Hepatic stellate cell (primary cell): ENCODE measurements around the gene PRR18.
A peak's percentile ranks its signal among the peaks of the same experiment; 100 is the strongest.
"Not testable (repeated sequence)": the region's sequence is repeated elsewhere in the genome, so short reads cannot be mapped to it uniquely, and the experiment has no call there.

Experiments
- DNase-seq: peaks from one replicate; pipeline ENCODE4 v3.0.0; 2011; ENCODE audit warnings: low spot score

The PRR18 gene

GRCh38 chr6:166308033-166308768 lies at the start of gene PRR18:
PRR18 (minus strand) TSS chr6:166308392; CDS start chr6:166308142, 250 bp downstream.
- no peak for DNase-seq

DNA sequence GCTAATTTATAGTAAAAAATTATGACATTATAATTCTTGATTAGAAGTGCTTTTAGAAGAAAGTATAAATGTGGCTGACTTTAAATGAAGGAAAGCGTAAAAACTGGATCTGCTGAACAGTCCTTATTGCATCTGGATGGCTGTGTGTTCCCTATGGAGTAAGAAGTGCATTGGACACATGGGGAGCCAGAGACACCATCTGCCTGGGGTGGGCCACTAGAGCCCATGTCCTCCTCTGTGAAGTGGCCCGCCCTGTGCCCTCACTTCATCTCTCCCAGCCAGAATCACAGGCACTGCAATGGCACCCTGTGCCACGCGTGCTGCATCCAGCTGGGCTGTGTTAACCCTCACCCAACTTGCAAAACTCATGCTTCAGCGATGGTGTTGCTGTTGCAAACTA lies 47.4 kb upstream of the PRR18 start:
- no peak for DNase-seq

DNA sequence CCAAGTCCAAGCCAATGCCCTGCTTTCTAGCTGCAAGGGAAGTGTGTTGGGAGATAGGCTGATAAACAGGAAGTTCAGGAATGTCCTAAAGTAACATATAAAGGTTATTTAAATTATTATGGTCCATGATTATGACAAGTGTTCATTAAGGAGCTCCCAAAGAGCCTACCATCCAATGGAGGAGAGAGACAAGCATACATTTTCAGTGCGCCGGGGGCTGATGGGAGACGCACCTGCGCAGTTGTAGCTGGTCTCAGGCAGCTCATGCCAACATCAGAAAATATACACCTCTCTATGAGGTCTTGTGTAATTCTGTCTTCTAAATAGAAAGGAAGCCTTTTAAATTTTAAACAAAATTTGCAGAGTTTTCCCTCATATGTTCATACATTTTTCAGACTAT lies 46.8 kb upstream of the PRR18 start:
- DNase-seq = no peak

- DNase-seq = no peak
Measured at GRCh38 chr6:166354143-166354542, 46.0 kb upstream of the PRR18 start.

DNA sequence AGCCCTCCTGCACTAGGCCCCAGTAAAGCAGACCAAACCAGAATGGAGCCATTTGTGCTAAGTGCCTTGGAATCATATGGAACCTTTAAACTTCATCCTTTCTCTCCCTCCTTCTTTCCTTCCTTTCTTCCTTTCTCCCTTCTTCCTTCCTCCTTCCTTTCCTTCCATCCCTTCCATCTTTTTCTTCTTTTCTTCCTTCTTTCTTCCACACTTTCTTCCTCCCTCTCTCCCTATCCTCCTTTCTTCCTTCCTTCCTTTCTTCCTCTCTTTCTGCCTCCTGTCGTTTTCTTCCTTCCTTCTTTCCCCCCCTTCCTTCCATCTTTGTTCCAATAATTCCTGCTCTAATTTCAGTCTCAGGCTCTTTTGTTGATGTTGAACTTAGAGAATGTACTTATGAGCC lies 45.3 kb upstream of the PRR18 start:
- no peak for DNase-seq

DNA sequence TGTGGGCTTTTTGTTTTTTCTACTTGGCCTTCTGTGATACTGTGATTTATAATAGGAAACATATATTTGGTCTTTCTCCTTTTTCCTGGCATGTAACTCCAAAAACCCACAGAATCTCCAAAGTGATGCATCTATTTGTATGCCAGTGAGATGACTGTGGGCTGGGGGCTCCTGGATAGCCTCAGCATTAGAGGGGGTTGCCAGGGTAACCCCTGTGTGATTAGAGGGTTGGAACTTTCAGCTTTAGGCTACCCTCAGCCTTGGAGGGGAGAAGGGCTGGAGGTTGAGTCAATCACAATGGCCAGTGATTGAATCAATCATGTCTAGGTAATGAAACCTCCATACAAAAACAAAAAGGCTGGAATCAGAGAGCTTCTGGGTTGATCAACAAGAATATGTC lies 44.7 kb upstream of the PRR18 start:
- no peak for DNase-seq

DNA sequence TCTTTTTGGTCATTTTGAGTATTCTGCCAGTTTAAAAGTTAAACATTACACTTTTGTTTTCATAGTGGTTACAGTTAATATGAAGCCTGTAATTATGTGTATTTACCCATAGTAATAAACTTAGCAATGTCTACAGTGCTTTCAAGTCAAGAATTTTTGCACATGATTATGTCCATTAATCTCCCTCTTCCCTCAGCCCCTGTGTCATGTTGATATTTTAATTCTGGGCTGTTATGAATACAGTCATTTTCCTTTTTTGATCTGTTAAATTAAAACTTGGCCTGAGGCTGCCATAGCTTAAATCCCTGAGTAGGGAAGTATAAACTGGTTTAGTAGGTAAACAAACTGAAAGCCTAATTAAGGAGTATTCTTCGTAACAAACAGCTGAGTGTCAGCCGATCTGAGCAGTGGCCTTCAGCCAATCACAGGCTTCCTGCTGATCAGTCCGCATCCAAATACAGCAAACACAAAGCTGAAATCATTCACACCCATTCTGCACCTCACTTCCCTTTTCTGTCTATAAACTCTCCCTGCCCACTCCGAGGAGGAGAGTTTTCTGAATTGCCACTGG lies 43.6 kb upstream of the PRR18 start:
- DNase-seq = no peak

- DNase-seq = no peak
Measured at GRCh38 chr6:166348305-166348949, 40.2 kb upstream of the PRR18 start.

- no peak for DNase-seq
Measured at GRCh38 chr6:166346965-166347364, 38.8 kb upstream of the PRR18 start.

GRCh38 chr6:166346449-166346848 lies 38.3 kb upstream of the PRR18 start:
- DNase-seq = no peak

GRCh38 chr6:166345672-166346071 lies 37.5 kb upstream of the PRR18 start:
- not testable (repeated sequence) for DNase-seq

- not testable (repeated sequence) for DNase-seq
Measured at GRCh38 chr6:166344921-166345320, 36.7 kb upstream of the PRR18 start.

DNA sequence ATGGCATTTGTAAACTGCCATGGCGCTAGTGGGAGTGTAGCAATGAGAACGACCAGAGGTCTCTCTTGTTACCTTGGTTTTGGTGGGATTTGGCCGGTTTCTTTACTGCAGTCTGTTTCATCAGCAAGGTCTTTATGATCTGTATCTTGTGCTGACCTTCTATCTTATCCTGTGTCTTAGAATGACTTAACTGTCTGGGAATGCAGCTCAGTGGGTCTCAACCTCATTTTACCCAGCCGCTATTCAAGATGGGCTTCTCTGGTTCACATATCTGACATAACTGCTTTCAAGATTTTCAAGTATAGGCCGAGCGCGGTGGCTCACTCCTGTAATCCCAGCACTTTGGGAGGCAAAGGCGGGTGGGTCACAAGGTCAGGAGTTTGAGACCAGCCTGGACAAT lies 36.0 kb upstream of the PRR18 start:
- DNase-seq = no peak

DNA sequence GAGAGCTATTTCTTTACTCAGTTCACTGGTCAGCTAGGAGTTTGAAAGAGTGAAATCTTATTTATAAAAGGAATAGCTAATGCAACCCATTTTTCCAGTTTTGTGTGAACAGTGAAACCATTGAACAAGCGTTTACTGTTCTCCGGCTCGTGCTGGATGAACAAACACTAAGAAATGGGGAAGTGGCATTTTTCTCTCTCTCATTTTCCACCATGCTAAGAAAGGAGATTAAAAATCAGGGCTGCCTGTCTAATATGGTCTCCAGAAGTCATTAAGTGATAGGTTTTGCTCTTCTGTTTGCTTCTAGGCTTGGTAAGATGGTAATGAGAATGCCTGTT lies 34.9 kb upstream of the PRR18 start:
- no peak for DNase-seq

- peak; percentile 92 for DNase-seq
Measured at GRCh38 chr6:166342349-166343149, 34.4 kb upstream of the PRR18 start, which contains the start of gene SFT2D1. SFT2D1 (minus strand) TSS chr6:166342545; CDS start chr6:166342481, 64 bp downstream.

- peak; percentile 31 for DNase-seq
Measured at GRCh38 chr6:166341977-166342348, 33.8 kb upstream of the PRR18 start.

- no peak for DNase-seq
Measured at GRCh38 chr6:166341464-166341863, 33.3 kb upstream of the PRR18 start.

GRCh38 chr6:166338854-166339253 lies 30.7 kb upstream of the PRR18 start:
- DNase-seq = no peak

GRCh38 chr6:166336847-166337246 lies 28.7 kb upstream of the PRR18 start:
- DNase-seq = no peak

DNA sequence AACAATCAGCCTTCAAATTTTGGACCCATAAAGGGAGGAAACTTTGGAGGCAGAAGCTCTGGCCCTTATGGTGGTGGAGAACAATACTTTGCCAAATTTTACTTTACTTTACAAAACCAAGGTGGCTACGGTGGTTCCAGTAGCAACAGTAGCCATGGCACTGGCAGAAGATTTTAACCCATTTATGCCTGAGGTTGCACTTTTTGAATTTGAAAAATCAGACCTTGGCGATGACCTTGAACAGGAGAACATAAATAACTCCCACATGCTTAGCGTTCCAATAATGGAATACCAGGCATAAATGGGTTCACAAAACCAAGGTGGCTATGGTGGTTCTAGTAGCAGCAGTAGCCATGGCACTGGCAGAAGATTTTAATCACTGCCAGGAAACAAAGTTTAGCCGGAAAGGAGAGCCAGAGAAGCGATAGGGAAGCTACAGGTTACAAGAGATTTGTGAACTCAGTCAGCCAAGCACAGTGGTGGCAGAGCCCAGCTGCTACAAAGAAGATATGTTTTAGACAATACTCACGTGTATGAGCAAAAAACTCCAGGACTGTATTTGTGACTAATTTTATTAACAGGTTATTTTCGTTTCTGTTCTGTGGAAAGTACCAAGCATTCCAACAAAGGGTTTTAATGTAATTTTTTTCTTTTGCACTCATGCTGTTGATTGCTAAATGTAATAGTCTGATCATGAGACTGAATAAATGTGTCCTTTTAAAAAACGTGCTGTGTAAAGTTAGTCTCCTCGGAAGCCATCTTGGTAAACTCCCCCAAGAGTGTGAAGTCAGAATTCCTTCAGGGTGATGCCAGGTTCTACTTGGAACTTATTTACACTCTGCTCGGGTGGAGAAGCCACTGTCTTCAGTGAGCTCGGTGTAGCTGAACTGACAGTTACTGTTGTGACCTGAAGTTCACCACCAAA lies 27.4 kb upstream of the PRR18 start:
- DNase-seq = no peak

DNA sequence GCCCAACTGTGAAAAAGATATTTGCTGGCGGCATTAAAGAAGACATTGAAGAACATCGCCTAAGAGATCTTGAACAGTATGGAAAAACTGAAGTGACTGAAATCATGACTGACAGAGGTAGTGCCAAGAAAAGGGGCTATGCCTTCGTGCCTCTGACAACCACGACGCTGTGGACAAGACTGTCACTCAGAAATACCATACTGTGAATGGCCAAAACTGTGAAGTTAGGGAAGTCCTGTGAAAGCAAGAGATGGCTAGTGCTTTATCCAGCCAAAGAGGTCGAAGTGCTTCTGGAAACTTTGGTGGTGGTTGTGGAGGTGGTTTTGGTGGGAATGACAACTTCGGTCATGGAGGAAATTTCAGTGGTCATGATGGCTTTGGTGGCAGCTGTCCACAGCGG lies 26.7 kb upstream of the PRR18 start:
- DNase-seq = no peak
